ENCODE results near the gene TNFRSF1A. TPM values are rescaled to one million over a fixed set of nuclear protein-coding genes. Genes with fewer than 3 reads are reported as not detected.

The TNFRSF1A gene
- total and polyA plus RNA-seq, 2 of the 13 experiments (the other 11 are each of a cell fraction or from before 2014, with no cell fraction given), result 41.5 to 61.2 TPM

DNA sequence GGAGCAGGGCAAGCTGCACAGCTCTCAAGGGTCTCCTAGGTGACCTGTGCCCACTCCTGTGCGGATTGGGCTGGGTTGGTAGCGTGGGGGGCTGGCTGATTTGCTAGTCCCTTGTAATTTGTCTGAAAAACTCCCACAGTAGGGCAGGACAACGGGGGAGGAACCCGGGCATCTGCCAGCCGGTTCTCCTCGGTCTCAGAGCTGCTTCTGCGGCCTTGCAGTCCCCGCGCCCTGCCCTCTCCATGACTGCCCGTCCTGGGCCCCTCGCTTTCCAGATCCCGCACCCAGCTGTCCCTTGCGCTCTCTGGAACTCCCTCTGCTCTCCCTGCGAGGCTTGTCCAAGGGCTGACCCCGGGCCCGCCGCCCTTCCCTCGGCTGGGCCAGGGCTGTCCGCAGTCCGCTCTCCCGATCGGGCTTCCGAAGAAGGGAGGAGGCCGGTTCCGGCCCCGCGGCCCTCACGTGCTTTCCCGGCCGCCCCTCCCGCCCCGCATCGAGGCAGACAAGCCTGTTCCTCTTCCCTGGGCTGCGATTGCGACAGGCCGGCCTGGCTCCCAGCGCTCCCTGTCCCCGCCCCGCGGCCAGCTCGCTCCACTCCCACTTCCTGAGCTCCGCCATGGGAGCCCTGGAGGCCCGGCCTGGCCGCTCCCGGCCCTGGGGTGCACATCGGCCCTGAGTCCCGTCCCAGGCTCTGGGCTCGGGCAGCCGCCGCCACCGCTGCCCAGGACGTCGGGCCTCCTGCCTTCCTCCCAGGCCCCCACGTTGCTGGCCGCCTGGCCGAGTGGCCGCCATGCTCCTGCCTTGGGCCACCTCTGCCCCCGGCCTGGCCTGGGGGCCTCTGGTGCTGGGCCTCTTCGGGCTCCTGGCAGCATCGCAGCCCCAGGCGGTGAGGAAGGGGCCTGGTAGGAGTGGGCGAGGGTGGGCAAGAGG is 42.0 kb upstream of the TNFRSF1A start, which contains the start of gene LTBR (continued):
- TF ChIP-seq GATAD1 (CRISPR knock-in tag; IDR thresholded peaks at IDR 0.05) (peak; percentile 79), NR2F6 (IDR thresholded peaks at IDR 0.05) (no peak), NR2F6 (CRISPR knock-in tag; IDR thresholded peaks at IDR 0.05) (peak; percentile 83), LCORL (IDR thresholded peaks at IDR 0.05) (no peak), LCORL (CRISPR knock-in tag; IDR thresholded peaks at IDR 0.05) (peak; percentile 98), SYNCRIP (IDR thresholded peaks at IDR 0.05; ENCODE audit: insufficient read depth, low read depth, low read length) (no peak), TBL1XR1 (IDR thresholded peaks at IDR 0.05; ENCODE audit: borderline replicate concordance, low read length, partially characterized antibody) (no peak), ADNP (CRISPR knock-in tag; IDR thresholded peaks at IDR 0.05) (no peak), NFRKB (IDR thresholded peaks at IDR 0.05) (no peak), ZNF225 (CRISPR knock-in tag; IDR thresholded peaks at IDR 0.05) (peak; percentile 25; the same call in 1 of the 2 replicates)
- TF ChIP-seq, protein P1, sequence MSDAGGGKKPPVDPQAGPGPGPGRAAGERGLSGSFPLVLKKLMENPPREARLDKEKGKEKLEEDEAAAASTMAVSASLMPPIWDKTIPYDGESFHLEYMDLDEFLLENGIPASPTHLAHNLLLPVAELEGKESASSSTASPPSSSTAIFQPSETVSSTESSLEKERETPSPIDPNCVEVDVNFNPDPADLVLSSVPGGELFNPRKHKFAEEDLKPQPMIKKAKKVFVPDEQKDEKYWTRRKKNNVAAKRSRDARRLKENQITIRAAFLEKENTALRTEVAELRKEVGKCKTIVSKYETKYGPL (CRISPR knock-in tag; IDR thresholded peaks at IDR 0.05), result peak; percentile 34; the same call in 1 of the 2 replicates
- TF ChIP-seq, protein P2, sequence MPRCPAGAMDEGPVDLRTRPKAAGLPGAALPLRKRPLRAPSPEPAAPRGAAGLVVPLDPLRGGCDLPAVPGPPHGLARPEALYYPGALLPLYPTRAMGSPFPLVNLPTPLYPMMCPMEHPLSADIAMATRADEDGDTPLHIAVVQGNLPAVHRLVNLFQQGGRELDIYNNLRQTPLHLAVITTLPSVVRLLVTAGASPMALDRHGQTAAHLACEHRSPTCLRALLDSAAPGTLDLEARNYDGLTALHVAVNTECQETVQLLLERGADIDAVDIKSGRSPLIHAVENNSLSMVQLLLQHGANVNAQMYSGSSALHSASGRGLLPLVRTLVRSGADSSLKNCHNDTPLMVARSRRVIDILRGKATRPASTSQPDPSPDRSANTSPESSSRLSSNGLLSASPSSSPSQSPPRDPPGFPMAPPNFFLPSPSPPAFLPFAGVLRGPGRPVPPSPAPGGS (CRISPR knock-in tag; IDR thresholded peaks at IDR 0.05), result peak; percentile 72
- TF ChIP-seq, protein P3, sequence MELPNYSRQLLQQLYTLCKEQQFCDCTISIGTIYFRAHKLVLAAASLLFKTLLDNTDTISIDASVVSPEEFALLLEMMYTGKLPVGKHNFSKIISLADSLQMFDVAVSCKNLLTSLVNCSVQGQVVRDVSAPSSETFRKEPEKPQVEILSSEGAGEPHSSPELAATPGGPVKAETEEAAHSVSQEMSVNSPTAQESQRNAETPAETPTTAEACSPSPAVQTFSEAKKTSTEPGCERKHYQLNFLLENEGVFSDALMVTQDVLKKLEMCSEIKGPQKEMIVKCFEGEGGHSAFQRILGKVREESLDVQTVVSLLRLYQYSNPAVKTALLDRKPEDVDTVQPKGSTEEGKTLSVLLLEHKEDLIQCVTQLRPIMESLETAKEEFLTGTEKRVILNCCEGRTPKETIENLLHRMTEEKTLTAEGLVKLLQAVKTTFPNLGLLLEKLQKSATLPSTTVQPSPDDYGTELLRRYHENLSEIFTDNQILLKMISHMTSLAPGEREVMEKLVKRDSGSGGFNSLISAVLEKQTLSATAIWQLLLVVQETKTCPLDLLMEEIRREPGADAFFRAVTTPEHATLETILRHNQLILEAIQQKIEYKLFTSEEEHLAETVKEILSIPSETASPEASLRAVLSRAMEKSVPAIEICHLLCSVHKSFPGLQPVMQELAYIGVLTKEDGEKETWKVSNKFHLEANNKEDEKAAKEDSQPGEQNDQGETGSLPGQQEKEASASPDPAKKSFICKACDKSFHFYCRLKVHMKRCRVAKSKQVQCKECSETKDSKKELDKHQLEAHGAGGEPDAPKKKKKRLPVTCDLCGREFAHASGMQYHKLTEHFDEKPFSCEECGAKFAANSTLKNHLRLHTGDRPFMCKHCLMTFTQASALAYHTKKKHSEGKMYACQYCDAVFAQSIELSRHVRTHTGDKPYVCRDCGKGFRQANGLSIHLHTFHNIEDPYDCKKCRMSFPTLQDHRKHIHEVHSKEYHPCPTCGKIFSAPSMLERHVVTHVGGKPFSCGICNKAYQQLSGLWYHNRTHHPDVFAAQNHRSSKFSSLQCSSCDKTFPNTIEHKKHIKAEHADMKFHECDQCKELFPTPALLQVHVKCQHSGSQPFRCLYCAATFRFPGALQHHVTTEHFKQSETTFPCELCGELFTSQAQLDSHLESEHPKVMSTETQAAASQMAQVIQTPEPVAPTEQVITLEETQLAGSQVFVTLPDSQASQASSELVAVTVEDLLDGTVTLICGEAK (IDR thresholded peaks at IDR 0.05), result no peak
- TF ChIP-seq, protein P3 (CRISPR knock-in tag; IDR thresholded peaks at IDR 0.05), result peak; percentile 84
- TF ChIP-seq, protein P4, sequence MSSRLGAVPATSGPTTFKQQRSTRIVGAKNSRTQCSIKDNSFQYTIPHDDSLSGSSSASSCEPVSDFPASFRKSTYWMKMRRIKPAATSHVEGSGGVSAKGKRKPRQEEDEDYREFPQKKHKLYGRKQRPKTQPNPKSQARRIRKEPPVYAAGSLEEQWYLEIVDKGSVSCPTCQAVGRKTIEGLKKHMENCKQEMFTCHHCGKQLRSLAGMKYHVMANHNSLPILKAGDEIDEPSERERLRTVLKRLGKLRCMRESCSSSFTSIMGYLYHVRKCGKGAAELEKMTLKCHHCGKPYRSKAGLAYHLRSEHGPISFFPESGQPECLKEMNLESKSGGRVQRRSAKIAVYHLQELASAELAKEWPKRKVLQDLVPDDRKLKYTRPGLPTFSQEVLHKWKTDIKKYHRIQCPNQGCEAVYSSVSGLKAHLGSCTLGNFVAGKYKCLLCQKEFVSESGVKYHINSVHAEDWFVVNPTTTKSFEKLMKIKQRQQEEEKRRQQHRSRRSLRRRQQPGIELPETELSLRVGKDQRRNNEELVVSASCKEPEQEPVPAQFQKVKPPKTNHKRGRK (CRISPR knock-in tag; IDR thresholded peaks at IDR 0.05), result no peak
- TF ChIP-seq, protein P5, sequence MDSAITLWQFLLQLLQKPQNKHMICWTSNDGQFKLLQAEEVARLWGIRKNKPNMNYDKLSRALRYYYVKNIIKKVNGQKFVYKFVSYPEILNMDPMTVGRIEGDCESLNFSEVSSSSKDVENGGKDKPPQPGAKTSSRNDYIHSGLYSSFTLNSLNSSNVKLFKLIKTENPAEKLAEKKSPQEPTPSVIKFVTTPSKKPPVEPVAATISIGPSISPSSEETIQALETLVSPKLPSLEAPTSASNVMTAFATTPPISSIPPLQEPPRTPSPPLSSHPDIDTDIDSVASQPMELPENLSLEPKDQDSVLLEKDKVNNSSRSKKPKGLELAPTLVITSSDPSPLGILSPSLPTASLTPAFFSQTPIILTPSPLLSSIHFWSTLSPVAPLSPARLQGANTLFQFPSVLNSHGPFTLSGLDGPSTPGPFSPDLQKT (CRISPR knock-in tag; IDR thresholded peaks at IDR 0.05; ENCODE audit: borderline replicate concordance), result no peak
